Adrenal gland (tissue), 5 donors: ENCODE results near the gene ARRDC3.

Source experiments
- CTCF ChIP-seq, 6 experiments: fragments of 450-650 bp in 4 of 6; fragments of 200-600 bp in 2 of 6; sonication (generic) in 1 of 6; IDR thresholded peaks; 1 replicate in 5 of 6; 2 replicates in 1 of 6; pipeline versions ENCODE4 v1.5.1 to v1.8.0; 2016 to 2021; ENCODE audit warnings: antibody characterized with exemption in 6 of 6, mild to moderate bottlenecking in 2 of 6, moderate library complexity in 1 of 6
- POLR2A ChIP-seq, 2 donors: fragments of 450-650 bp; IDR thresholded peaks; one replicate each; pipeline ENCODE4 v1.6.1; 2017; ENCODE audit warnings: antibody characterized with exemption in 2 of 2, mild to moderate bottlenecking in 2 of 2, moderate library complexity in 1 of 2
- donor health status: DM: no; HTN: no; CAD: no.

GRCh38 chr5:91430949-91431348, 47.8 kb upstream of the ARRDC3 start:
- no peak for TF ChIP-seq POLR2A (IDR thresholded peaks at IDR 0.05)
- no peak for TF ChIP-seq CTCF (IDR thresholded peaks at IDR 0.05)
